ENCODE measurements around the gene ARAP2.

The ARAP2 gene, protein sequence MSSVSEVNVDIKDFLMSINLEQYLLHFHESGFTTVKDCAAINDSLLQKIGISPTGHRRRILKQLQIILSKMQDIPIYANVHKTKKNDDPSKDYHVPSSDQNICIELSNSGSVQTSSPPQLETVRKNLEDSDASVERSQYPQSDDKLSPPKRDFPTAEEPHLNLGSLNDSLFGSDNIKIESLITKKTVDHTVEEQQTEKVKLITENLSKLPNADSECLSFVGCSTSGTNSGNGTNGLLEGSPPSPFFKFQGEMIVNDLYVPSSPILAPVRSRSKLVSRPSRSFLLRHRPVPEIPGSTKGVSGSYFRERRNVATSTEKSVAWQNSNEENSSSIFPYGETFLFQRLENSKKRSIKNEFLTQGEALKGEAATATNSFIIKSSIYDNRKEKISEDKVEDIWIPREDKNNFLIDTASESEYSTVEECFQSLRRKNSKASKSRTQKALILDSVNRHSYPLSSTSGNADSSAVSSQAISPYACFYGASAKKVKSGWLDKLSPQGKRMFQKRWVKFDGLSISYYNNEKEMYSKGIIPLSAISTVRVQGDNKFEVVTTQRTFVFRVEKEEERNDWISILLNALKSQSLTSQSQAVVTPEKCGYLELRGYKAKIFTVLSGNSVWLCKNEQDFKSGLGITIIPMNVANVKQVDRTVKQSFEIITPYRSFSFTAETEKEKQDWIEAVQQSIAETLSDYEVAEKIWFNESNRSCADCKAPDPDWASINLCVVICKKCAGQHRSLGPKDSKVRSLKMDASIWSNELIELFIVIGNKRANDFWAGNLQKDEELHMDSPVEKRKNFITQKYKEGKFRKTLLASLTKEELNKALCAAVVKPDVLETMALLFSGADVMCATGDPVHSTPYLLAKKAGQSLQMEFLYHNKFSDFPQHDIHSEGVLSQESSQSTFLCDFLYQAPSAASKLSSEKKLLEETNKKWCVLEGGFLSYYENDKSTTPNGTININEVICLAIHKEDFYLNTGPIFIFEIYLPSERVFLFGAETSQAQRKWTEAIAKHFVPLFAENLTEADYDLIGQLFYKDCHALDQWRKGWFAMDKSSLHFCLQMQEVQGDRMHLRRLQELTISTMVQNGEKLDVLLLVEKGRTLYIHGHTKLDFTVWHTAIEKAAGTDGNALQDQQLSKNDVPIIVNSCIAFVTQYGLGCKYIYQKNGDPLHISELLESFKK (N-terminal part only)

GRCh38 chr4:36244257-36245082 lies at the start of gene ARAP2:
ARAP2 (minus strand) TSS chr4:36244514; CDS start chr4:36229486, 15,028 bp downstream.
- Histone ChIP-seq H3F3A (ENCODE audit: control insufficient read depth, insufficient read depth) (no peaks in the 10 kb centered on the region), H3K9me2 (replicated peaks; ENCODE audit: control insufficient read depth, low read length) (no peaks in the 10 kb centered on the region), H3K4me2 (ENCODE audit: low read length) (peak within 1 kb of the TSS; percentile 13; the same call in 1 of the 2 replicates), H3K36me3 (ENCODE audit: control insufficient read depth, low read length) (no peaks in the 10 kb centered on the region), H3K27ac (ENCODE audit: low read depth, low read length) (no peak within 1 kb of the TSS), H3K27me3 (ENCODE audit: control insufficient read depth, low read length) (peaks cover 27% of the 10 kb centered on the region), H3K4me1 (ENCODE audit: control insufficient read depth, low read length) (no peaks in the 10 kb centered on the region), H3K9me3 (ENCODE audit: control insufficient read depth, insufficient read depth, low read length) (no peaks in the 10 kb centered on the region), H4K20me1 (ENCODE audit: control insufficient read depth, insufficient read depth, low read depth, low read length) (no peaks in the 10 kb centered on the region), H3K79me2 (ENCODE audit: control insufficient read depth, low read length) (no peaks in the 10 kb centered on the region), H3K4me3 (ENCODE audit: low read length) (no peak within 1 kb of the TSS)
- no peak for TF ChIP-seq EZH2phosphoT487 (IDR thresholded peaks at IDR 0.05; ENCODE audit: borderline replicate concordance, low read length)
- TF ChIP-seq CTCF (IDR thresholded peaks at IDR 0.05; ENCODE audit: low read depth, low read length, poor library complexity, severe bottlenecking) = no peak

GRCh38 chr4:36292556-36293188 lies 48.4 kb upstream of the ARAP2 start:
- Histone ChIP-seq H3F3A (ENCODE audit: control insufficient read depth, insufficient read depth) (no peaks in the 10 kb centered on the region), H3K4me2 (ENCODE audit: low read length) (no peak overlapping the region), H3K4me3 (ENCODE audit: low read length) (no peak overlapping the region), H3K36me3 (ENCODE audit: control insufficient read depth, low read length) (no peaks in the 10 kb centered on the region), H4K20me1 (ENCODE audit: control insufficient read depth, insufficient read depth, low read depth, low read length) (no peaks in the 10 kb centered on the region), H3K9me3 (ENCODE audit: control insufficient read depth, insufficient read depth, low read length) (no peaks in the 10 kb centered on the region), H3K27ac (ENCODE audit: low read depth, low read length) (no peak overlapping the region), H3K27me3 (ENCODE audit: control insufficient read depth, low read length) (no peaks in the 10 kb centered on the region), H3K9me2 (replicated peaks; ENCODE audit: control insufficient read depth, low read length) (no peaks in the 10 kb centered on the region; the same call in 1 of the 2 replicates), H3K4me1 (ENCODE audit: control insufficient read depth, low read length) (no peaks in the 10 kb centered on the region), H3K79me2 (ENCODE audit: control insufficient read depth, low read length) (no peaks in the 10 kb centered on the region)
- TF ChIP-seq CTCF (IDR thresholded peaks at IDR 0.05; ENCODE audit: low read depth, low read length, poor library complexity, severe bottlenecking) (no peak), EZH2phosphoT487 (IDR thresholded peaks at IDR 0.05; ENCODE audit: borderline replicate concordance, low read length) (no peak)

- H3K4me2 ChIP-seq (ENCODE audit: low read length) = no peak overlapping the region
- no peaks in the 10 kb centered on the region; the same call in 1 of the 2 replicates for H3K9me2 ChIP-seq (replicated peaks; ENCODE audit: control insufficient read depth, low read length)
- no peaks in the 10 kb centered on the region for H3K4me1 ChIP-seq (ENCODE audit: control insufficient read depth, low read length)
- no peaks in the 10 kb centered on the region for H3K27me3 ChIP-seq (ENCODE audit: control insufficient read depth, low read length)
- no peak overlapping the region for H3K27ac ChIP-seq (ENCODE audit: low read depth, low read length)
- no peaks in the 10 kb centered on the region for H3K36me3 ChIP-seq (ENCODE audit: control insufficient read depth, low read length)
- TF ChIP-seq CTCF (IDR thresholded peaks at IDR 0.05; ENCODE audit: low read depth, low read length, poor library complexity, severe bottlenecking) (no peak), EZH2phosphoT487 (IDR thresholded peaks at IDR 0.05; ENCODE audit: borderline replicate concordance, low read length) (no peak)
- H3K79me2 ChIP-seq (ENCODE audit: control insufficient read depth, low read length) = no peaks in the 10 kb centered on the region
- no peaks in the 10 kb centered on the region for H3K9me3 ChIP-seq (ENCODE audit: control insufficient read depth, insufficient read depth, low read length)
- H3K4me3 ChIP-seq (ENCODE audit: low read length) = no peak overlapping the region
- no peaks in the 10 kb centered on the region for H3F3A ChIP-seq (ENCODE audit: control insufficient read depth, insufficient read depth)
- no peaks in the 10 kb centered on the region for H4K20me1 ChIP-seq (ENCODE audit: control insufficient read depth, insufficient read depth, low read depth, low read length)
Measured at GRCh38 chr4:36290641-36291040, 46.3 kb upstream of the ARAP2 start.
